GM08714 (cell line): ENCODE data around the gene SUGCT.
"Not testable (repeated sequence)": the region's sequence is repeated elsewhere in the genome, so short reads cannot be mapped to it uniquely, and the experiment has no call there.

Source experiments
- H3K4me3 ChIP-seq: fragments of 200-500 bp; sonication (Bioruptor generic); 2 replicates; pipeline ENCODE4 v1.5.1; 2014; ENCODE audit warnings: mild to moderate bottlenecking, low read length, inconsistent platforms
- ZNF274 ChIP-seq: IDR thresholded peaks from 2 replicates; pipeline ENCODE4 v1.6.1; 2012; ENCODE audit warnings: mild to moderate bottlenecking, low read depth, low read length

The SUGCT gene

DNA sequence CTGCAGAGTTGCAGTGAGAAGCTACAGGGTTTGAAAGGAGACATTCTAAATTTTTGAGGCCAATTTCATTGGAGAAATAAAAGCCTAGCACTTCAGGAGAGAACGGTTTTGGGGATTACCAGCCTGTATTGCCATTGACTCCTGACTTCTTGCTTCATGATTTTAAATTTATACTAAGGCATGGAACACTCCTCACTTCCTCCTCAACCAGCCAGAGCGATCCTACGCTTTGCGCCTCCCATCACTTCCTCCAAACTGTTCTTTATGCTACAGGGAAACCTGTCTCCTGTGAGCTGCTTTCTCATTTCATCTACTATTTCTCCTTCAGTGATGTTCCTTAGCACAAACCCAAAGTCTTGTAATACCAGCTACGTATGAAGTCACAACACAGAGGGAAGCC lies 495.1 kb downstream of the SUGCT start:
- TF ChIP-seq ZNF274 = no peak
- no peak overlapping the region for H3K4me3 ChIP-seq

- H3K4me3 ChIP-seq = no peak overlapping the region
- no peak for TF ChIP-seq ZNF274
Observed at GRCh38 chr7:40634118-40634517, 499.3 kb downstream of the SUGCT start.

DNA sequence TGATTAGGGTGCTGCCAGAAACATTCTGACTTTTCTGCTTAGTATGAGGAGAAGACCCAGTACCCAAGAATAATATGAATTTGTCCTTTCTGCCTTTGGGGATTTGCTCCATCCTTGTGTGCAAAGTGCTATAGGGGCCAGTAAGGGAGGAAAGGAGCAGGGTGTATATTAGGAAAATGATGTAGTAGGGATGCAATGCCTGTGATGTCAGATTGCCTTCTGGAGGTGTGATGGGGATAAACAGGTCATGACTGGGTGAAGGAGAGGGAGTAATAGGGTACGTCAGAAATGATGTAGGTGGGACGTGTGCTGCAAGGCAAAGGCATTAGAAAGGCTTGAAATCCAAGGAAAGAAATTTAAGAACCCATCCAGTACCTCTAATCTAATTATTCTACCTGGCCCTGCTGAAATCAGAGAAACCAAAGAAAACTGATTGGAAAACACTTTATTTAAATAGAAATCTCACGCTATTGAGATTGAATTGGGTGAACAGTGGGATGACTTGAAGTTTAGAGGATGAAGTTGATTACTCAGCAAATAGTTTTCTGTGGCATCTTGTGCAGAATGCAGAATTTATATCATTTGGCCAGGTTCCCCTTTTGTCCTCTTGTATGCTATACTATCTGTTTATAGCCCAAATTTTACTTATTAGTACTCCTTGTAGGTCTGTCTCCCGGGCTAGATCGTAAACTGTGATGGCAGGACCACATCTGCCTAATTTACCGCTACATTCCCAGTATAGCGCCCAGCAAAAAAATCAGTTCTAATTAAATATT lies 503.9 kb downstream of the SUGCT start:
- H3K4me3 ChIP-seq = no peak overlapping the region
- TF ChIP-seq ZNF274 = no peak

DNA sequence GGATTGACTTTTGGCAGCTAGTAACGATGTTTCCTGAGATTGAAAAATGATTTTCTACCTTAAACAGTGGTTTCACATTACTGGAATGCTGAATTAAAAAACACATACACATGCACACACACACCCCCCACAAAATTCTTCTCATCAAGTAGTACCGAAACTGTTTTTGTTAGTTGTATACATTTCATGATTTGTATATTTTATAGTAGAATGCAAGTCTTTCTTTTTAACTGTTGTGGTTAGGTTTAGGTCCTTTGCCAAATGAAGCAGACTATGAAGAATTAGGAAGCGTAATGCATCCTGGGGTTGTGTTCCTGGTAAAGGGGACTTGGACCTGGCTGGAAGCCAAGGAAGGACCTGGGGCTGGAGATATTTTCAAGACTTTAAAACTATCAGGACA lies 505.8 kb downstream of the SUGCT start:
- no peak overlapping the region for H3K4me3 ChIP-seq
- no peak for TF ChIP-seq ZNF274

- H3K4me3 ChIP-seq = no peak overlapping the region
- TF ChIP-seq ZNF274 = no peak
Observed at GRCh38 chr7:40641701-40642100, 506.9 kb downstream of the SUGCT start.

DNA sequence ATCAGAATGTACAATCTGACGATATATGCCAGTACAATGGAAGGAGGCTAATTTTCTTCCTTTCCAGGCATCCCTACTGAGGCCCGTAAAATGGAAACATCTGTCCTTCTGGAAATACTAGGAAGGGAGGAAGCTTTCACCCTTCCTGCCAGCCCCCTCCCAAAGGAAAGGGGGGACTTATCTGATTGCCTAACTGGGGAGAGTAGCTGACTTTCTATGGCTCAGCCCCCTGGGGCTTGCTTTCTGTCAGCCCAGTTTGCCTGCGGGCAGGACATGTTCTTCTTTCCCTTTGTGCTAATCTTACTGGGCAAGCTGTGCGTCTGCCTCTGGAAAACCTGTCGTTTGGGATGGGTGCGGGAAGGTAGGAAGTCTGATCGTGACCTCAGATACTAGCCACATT lies 508.9 kb downstream of the SUGCT start:
- H3K4me3 ChIP-seq = no peak overlapping the region
- TF ChIP-seq ZNF274 = no peak

GRCh38 chr7:40644454-40645188 lies 509.8 kb downstream of the SUGCT start:
- TF ChIP-seq ZNF274 = no peak
- H3K4me3 ChIP-seq = no peak overlapping the region

GRCh38 chr7:40645197-40645596 lies 510.4 kb downstream of the SUGCT start:
- H3K4me3 ChIP-seq = no peak overlapping the region
- TF ChIP-seq ZNF274 = no peak

DNA sequence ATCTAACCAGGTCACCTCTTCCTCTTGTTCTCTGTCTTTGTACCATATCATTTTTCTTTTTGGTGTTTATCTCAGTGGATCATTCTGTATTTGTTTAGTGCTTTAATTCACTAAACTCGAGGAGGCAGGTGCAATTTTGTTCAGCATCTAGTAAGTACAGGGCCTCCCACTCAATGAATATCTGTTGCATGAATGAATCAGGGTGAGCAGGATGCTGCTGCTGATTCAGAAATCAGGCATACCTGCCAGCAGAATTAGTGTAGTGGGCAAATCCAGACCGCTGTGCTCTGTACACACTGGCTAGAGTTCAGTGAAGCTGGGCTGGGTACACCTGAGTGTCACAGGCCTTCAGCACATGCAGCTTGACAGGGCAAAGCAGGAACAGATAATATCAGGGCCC lies 511.9 kb downstream of the SUGCT start:
- no peak for TF ChIP-seq ZNF274
- H3K4me3 ChIP-seq = no peak overlapping the region

DNA sequence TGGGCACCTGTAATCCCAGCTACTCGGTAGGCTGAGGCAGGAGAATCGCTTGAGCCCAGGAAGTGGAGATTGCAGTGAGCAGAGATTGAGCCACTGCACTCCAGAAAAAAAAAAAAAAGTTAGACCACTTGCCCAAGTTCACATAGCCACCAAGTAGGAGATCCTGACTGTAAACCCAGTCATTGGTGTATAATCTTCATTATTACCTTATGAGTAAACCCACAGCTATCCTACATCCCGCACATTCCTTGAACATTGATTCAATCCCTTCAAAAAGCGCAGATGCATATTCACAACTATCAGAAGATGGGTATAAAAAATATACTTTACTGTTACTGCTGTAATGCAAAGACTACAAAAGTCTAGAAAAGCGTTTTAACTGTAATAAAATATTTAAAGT lies 512.9 kb downstream of the SUGCT start:
- no peak overlapping the region for H3K4me3 ChIP-seq
- no peak for TF ChIP-seq ZNF274

GRCh38 chr7:40649247-40649646 lies 514.4 kb downstream of the SUGCT start:
- no peak overlapping the region for H3K4me3 ChIP-seq

GRCh38 chr7:40650903-40651302 lies 516.1 kb downstream of the SUGCT start:
- not testable (repeated sequence) for H3K4me3 ChIP-seq

More at GRCh38 chr7:40649247-40649646, 514.4 kb downstream of the SUGCT start:
- no peak for TF ChIP-seq ZNF274

DNA sequence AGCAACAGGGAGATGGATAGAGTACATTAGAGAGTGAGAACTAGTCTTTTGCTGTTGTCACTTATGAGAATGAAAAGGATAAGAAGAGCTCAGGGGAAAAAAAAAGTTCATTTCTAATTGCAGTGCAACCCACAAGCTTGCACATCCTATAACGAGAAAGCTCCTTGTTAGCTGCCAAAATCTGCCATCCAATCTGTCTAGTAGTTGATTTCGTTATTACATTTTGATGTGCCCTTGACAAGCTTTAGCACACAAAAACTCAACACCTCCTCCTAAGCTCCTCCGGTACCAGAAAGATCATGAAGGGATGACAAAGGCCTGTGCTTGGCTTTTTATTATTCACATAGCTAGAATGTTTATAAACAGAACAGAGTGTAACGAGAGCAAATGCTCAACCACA lies 519.4 kb downstream of the SUGCT start:
- no peak overlapping the region for H3K4me3 ChIP-seq
- TF ChIP-seq ZNF274 = no peak

DNA sequence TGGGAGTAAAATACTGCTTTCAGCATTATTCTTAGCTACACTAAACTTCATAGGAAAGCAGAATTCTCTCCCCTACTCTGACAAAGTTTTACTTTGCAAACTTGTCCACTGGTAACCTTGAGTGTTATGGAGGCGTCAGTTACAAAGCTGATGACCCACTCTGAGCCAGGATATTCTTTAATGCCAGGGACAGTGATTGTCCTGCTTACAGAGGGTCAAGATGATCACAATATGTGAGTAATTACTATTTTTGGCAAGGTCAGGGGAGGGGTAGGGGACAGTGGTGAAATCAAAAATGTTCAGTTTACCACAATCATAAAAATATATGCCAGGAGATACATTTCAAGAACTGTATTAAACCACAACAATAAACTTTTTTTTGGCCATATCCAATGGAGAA lies 520.6 kb downstream of the SUGCT start:
- TF ChIP-seq ZNF274 = no peak
- no peak overlapping the region for H3K4me3 ChIP-seq

DNA sequence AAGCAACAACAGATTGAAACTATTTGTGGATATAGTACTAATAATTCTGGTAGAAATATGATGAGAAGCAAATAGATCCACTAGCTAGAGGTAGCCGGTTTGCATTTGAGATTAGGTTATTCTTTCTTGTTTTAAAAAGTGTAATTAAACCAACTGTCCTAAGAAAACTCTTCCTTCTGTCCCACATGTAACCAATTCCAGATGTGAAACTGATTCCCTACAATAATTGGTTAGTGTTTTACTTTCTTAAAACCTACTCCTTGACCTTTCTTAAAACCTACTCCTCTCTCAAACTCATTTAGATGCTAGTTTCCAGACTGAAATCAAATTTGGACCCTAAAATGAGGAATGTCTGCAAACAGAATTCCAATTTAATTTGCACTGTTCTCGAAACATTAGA lies 521.5 kb downstream of the SUGCT start:
- no peak for TF ChIP-seq ZNF274
- no peak overlapping the region for H3K4me3 ChIP-seq
